GM03348 (cell line): ENCODE data around the gene FAM13B.
A peak's percentile ranks its signal among the peaks of the same experiment; 100 is the strongest.
"Not testable (repeated sequence)": the region's sequence is repeated elsewhere in the genome, so short reads cannot be mapped to it uniquely, and the experiment has no call there.

Experiments
- DNase-seq: peaks from one replicate; pipeline ENCODE4 v3.0.0; 2012; ENCODE audit warnings: low spot score

The FAM13B gene

DNA sequence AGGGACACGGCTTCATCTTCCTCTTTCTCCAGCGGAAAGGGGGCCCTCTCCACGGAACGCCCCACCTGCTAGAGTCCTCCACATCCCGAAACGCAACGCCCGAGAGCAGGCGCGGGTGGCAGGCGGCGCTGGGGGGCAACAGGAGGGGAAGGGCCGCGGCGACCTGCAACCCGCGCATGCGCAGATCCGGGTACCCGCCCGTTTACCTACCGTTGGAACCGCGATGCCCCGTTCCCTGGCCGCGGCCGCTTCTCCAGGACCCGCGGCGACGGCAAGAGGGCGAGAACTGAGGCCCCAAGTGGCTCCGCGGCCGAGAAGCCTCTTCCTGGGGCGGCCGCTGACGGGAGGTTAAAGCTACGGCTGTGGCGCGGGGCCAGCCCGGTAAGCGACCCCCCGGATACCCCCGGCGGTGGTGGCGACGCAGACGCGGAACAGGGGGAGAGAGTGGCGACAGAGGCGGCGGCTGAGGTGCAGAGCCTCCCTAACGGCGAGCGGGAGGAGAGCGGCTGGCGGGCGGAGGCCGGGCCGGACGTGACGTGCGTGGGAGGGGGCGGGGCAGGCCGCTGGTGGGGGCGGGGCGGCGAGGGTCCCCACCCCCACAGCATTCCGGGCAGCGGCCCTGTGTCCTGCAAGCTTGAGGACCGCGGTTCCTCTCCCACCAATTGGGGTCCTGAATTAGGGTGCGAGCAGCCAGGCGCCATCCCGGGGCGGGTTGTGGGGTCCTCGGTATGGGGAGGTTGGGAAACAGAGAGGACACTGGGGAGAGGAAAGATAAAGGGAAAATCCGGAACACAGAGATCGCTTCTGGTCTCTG is at the start of gene FAM13B:
TSS of gene FAM13B (minus strand) at position 508 of the 814 bp plus-strand sequence. CDS start 13,968 bp downstream, outside the sequence.
- peak; percentile 97 for DNase-seq

DNA sequence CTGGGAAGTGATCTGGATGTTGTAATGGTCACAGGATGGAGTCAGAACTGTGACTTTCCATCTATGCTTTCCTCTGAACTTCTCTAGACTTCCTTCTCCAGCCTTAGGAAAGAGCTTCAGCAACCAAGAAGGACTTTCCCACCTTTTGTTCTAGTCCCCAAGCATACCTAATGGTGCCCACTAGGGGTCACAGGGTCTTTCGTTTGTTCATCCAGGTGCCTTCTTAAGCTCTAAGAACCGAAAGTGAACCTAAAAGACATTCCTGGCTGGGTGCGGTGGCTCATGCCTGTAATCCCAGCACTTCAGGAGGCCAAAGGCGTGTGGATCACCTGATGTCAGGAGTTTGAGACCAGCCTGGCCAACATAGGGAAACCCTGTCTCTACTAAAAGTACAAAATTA is 49.2 kb upstream of the FAM13B start:
- DNase-seq = no peak

DNA sequence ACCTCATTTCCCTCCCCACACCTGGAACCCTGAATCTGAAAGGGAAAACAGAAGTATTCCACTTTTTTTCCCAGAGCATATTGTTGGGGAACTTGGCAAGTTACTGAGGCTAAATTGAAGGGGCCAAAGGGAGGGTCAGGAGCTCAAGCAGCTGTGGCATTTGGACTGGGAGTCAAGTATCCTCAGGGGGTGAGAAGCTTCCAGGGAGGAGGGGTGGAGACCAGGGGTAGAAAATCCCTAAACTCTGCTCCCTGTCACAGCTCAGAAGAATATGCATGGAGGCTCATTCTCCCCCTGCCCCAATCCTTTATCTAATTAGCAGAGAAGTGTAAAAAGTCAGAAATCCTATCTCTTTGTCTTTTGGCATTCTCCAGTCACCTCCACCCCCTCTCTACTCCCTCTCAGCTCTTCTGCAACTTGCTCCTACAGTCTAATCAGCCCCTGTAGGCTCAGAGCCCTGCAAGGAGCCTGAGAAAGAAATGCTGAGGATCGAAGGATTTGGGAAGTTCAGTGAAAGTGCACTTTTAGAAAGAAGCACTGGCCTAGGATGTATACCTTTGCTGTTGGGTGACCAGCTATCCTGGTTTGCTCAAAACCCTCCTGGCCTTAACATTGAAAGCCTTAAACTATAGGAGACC is 45.2 kb upstream of the FAM13B start:
- no peak for DNase-seq

DNA sequence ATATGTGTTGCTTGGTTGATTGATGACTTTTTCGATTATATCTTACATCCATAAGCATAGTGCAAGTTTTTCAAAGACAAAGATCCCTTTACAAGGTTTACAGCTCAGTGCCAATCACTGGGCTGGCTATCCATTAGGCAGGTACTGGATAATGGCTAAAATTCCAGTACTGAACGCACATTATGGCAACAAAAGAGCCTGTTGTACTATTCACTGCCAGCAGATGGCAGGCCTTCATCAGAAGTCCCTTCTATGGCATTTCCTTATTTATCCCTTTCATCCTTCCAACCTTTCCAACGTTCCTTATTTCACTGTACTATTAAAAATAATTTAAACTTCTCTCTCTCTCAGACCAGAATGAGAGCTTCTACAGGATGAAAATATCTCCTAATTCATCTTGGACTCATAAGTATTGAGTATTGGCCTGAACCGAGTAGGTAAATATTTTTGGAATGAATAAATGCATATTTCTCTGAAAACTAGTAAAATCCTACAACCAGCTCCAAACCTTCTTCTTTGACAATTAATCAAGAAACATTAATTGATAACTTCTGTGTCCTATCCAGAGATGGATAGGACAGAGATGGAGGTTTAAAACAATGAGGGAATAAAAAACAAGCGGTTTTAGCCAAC is 44.3 kb upstream of the FAM13B start:
- DNase-seq = peak; percentile 83

DNA sequence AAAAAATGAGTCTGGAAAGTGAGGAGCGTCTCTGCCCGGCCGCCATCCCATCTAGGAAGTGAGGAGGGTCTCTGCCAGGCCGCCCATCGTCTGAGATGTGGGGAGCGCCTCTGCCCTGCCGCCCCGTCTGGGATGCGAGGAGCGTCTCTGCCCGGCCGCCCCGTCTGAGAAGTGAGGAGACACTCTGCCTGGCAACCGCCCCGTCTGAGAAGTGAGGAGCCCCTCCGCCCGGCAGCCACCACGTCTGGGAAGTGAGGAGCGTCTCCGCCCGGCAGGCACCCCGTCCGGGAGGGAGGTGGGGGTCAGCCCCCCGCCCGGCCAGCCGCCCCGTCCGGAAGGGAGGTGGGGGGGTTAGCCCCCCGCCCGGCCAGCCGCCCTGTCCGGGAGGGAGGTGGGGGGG is 37.1 kb upstream of the FAM13B start:
- DNase-seq = not testable (repeated sequence)

DNA sequence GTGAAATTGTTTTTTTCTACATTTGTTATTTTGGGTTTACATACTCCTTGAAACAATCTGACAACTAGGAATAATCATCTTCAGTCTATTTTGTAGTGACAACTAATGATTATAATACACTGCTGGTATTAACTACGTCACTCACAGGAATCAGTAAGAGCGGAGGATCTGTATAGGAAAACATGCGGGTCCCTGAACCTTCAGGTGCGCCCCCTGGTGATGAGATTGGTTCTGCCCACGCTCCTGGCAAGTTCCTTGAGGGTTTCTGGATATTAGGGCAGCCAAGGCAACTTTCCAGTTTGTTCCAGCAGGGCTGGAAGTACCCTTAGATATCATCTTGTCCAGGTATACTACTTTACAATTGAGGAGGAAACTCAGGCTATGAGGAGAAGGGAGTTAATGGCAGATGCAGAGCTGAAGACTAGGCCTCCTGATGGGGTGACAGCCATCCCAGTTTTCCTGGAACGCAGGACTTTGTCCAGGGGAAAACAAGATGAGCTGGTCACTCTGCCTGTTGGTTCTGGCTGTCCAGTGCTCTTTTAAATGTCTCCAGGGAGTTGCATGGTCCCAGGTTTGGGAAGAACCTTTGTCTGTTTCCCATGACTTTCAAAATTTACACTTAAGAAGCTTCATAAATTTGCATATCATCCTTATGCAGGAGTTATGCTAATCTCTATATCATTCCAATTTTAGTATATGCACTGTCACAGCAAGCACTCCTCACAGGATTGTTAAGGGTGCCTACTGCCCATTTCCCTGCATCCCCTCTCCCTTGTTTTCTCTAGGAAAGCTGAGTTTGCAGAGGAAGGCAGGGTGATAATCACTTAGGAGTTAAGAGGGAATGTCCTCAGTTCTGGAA is 36.1 kb upstream of the FAM13B start:
- peak; percentile 85 for DNase-seq

DNA sequence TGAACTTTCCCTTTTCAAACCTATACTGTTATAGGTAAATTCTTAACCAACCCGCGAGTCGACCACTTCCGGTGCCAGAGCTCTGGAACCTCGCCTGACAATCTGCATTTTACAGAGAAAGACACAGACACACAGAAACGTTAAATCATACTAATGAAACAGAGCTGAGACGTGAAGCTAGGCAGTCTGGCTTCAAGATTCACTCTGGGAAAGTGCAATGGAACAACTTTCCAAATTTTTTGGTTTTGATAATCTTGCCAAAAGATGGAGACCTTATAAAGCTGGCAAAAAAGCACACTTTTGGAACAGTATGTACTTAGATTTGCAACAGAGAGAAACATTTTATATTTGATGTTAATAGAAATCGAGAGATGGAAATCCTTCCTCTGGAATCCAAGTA is 35.1 kb upstream of the FAM13B start:
- no peak for DNase-seq

DNA sequence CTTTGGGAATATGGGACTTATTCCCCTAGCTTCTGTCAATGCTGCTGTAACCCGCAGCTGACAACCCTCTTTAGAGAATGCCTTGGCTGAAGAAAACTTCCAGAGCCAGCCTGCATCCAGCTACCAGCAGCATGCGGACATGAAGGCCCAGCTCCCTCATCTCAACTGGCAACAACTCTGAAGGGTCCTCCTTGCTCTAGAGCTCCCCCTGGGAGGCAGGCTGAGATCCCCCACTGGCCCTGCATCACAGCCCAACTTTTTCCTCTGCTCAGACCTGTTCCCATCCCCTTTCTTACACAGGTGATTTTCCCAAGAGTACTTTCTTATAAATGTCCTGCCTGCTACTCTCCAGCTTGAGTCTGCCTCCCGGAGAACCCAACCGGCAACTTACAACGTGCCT is 32.2 kb upstream of the FAM13B start:
- DNase-seq = no peak

DNA sequence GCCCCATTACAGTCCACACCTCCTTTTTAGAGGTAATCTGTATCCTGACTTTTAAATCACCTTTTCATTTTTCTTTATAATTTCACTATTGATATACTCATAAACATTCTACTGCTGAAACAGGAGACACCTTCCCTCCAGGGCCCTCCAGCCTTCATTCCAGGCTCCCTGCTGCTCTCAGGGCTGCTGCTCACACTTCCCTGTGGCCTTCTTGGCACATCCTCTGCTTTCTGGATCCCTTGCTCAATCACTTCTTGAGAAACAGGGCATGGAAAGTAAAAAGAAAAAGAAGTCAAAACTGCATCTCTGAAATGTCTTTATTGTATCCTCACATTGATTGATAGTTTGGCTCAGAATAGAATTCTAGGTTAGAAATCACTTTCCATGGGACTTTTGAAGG is 31.6 kb upstream of the FAM13B start:
- peak; percentile 18 for DNase-seq

DNA sequence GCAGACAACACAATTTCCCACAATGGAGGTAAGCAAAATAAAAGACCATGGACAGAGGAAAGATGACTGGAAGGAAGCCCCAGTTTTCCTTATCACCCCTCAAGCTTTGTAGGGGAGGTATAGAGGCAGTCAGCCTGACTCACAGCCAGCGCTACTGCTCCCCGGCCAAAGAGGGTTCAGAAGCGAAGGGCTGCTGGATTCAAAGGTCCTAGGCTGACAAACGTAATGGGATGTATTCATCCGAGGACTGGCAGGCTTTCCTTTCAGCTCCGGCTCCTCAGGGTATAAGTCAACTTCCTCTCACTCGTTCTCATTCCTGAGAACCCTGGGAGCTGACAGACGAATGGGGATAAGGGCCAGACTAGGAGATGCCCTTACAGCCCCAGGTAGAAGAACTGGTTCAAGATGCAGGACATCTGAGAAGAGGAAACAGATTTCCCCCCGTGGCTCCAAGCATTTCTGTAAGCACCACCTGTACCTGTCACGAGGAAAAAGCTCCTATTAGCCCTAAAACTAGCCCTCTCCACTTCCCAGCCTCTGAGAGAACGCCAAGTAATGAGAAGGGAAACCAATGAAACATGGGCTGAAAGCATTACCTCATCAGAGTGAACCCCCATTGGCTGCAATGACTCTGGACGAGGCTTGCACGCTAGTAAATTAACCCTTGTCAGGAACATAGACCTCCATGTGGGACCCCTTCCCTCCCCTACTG is 22.1 kb upstream of the FAM13B start:
- no peak for DNase-seq

DNA sequence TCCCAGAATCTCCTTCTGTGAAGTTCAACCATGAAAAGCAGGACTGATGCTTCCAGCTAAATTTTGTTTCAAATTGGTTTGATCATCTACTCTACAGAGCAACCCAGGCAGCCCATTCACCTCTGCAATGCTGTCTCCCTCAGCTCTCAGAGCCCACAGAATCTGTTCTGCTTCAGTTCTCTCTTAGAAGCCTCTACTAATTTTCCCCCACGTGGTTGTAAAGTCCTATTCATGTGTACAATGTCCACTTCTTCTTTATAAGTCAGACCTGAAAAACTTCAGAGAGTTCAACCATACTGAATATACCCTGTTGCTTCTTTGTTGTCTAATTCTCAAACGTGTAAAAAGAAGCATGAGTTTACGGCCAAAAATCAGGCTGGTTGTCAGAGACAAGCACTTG is 21.3 kb upstream of the FAM13B start:
- DNase-seq = no peak

DNA sequence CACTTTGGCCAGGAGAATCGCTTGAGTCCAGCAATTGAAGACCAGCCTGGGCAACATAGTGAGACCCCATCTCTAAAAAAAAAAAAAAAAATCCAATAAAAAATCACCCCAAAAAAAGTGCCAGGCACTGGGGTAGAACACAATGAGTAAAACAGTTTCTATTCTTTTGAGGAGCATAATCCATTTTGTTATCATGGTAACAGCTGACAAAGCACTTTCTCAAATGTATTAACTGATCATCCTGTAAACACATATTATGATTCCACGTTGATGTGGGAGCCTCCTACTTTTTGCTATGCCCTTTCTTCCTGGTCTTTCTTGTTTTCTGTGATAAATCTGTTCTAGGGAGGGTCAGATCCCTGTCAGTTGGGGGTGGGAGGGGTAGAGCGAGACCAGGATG is 20.7 kb upstream of the FAM13B start:
- no peak for DNase-seq

DNA sequence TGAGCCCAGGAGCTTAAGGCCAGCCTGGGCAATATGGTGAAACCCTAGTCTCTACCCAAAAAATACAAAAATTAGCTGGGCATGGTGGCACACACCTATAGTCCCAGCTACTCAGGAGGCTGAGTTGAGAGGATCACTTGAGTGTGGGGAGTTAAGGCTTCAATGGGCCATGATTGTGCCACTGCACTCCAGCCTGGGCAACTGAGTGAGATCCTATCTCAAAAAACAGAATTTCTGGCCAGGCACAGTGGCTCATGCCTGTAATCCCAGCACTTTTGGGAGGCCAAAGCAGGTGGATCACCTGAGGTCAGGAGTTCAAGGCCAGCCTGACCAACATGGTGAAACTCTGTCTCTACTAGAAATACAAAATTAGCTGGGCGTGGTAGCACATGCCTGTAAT is 19.8 kb upstream of the FAM13B start:
- not testable (repeated sequence) for DNase-seq

DNA sequence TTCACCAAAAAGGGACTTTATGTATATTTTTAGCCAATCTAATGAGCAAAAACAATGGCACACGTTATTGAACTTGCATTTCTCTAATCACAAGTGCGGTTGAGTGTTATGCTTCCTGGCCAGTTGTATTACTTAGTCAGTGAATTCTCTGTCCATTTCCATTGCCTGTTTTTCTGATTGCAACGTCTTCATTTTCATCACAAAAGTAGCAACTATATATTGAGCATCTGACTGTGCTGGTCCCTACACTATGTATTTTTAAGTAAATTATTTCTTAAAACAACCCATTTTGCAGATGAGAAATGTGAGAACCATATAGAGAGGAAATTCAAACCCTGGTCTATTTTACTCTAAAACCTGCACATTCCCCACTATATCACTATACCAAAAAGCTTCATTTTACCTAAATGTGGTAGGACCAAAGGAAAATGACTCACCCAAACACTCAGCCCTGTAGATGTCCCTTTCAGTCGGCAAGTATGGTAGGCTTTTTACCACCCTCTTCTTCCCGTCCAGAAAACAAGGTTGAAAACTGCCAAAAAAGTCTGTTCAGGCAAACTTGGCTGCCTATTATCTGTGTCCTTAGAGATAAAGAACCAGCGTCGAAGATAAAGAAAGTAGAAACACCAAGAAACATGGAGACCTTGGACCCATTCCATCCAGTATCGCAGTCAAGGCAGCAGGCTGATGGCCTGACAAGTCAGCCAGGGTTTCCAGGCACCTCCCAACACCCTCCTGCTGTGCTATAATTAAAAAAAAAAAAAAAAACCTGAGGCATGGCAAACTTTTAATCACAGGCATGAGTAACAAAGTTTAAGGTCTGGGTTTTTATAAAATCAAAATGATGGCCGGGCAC is 18.8 kb upstream of the FAM13B start:
- no peak for DNase-seq

DNA sequence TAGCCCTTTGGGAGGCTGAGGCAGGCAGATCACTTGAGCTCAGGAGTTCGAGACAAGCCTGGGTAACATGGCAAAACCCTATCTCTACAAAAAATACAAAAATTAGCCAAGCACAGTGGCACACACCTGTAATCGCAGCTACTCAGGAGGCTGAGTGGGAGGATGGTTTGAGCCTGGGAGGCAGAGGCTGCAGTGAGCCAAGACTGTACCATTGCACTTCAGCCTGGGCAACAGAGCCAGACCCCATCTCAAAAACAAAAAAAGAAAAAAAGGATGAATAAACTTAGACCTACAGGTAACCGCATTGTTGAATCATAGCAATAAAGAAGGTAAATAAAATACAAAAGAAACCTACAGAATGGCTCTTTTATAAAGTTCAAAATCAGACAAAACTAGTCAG is 12.4 kb upstream of the FAM13B start:
- not testable (repeated sequence) for DNase-seq

DNA sequence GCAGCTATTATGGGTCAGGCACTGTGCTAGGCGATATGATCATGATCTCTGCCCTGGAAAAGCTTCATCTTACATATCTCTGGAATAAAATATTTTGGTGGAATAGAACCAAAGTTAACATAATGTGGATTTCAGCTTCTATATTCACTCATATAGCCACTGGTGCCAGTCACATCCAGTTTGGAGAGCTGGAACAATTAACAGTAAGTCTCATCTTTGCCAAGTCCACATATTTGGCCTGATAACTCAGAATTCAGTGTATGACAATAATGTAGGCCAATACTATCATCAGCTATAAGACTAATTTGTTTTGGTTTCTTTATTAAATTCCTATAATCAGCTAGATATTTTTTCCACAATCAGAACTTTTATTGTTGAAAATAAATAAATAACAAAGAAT is 5.9 kb upstream of the FAM13B start:
- no peak for DNase-seq

DNA sequence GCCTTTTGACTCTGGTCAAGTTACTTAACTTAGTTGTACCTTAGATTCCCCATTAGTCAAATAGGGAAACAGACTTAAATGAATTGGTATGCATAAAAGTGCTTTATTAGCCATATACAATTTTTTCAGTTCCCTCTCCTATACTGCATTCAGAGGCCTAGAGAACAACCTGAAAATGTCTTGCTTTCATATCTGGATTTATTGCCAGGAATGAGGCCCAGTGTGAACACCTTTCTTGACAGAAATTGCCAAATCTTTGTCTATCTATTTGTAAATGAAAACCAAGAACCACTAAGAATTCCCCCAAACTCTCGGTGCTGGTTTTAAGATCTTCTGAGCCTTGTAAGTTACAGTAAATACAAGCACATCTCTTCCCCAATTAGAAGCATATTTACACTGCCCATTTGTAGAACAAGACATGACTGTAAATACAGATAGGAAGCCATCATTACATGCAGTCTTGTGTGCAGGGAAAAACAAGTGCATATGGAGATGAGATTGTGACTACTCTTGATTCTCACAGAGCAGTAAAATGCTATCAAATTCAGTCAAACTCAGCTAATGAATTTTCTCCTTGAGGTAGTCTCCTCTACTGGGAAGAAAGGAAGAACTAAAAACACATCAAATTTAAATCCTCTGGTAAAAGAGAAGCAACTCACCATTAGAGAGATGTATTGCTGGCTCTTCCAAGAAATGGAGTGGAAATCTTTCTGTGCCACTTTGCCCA is 5.2 kb upstream of the FAM13B start:
- DNase-seq = no peak

DNA sequence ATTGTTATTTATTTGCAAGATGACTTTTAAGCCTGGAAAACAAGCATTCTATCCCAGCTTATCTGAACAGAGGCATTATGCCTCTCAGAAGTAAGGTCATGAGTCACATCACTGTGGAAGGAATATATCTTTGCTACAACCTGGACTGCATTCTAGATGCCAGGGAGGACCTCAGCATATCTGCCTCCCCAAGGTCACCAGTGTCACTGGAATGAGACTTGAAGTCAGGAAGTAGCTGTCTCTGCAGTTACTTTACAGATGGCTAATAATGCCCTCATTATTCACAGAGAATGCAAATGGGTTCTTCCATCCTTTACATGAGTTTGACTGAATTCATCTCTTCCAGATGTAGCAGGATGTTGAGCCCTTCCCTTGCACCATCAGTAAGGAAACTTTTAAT is 4.4 kb upstream of the FAM13B start:
- DNase-seq = no peak

DNA sequence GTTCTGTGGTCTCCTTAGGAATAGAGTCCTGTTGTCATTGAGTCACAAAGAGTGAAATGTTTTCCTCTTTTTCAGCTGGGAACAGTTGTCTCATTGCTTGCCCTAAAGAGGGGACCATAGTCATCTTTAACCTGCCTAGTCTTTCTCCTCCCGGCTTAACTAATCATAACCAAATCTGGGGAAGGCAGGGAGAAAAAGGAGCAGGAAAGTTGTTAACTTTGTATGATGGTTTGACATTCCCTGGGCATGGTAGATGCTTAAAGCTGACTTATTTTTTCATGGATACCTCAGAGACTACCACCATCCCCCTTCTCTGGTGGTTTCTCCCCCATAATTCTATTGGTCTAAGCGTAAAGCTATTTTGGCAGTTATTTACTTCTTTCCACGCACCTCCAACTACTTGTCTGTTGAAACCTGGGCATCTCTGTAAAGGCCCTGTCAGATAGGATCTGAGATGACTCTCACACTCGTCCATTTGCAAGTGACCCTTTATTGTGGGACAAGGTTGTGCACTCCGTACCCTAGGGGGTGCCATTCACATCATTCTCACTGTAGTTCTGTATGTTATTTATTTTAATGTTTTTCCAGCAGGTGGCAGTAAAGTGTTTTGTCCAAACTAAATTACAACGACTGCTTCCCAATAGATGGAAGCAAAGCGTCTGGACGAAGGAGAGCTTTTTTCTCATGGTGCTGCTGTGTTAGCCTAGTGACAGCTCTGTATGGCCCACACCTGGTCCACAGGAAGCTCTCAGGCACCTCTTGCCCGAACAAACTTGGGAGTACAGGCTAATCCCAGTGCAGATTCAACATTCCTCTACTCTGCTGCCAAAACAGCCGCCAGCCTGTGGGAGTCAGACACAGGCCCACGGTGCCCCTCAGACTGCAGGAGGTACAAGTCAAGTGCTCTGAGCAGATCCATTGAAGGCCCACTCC is 3.0 kb upstream of the FAM13B start:
- peak; percentile 83 for DNase-seq
